HG02973 (cell line): ENCODE data around the gene VRK1.
"Not testable (repeated sequence)": the region's sequence is repeated elsewhere in the genome, so short reads cannot be mapped to it uniquely, and the experiment has no call there.

Experiments used
- ATAC-seq: cut with Tn5 transposase; IDR thresholded peaks from one replicate; pipeline ENCODE4 v1.9.1; 2021; ENCODE audit warnings: moderate library complexity; ENCODE audit not compliant: unreplicated experiment

Gene VRK1, protein sequence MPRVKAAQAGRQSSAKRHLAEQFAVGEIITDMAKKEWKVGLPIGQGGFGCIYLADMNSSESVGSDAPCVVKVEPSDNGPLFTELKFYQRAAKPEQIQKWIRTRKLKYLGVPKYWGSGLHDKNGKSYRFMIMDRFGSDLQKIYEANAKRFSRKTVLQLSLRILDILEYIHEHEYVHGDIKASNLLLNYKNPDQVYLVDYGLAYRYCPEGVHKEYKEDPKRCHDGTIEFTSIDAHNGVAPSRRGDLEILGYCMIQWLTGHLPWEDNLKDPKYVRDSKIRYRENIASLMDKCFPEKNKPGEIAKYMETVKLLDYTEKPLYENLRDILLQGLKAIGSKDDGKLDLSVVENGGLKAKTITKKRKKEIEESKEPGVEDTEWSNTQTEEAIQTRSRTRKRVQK

DNA sequence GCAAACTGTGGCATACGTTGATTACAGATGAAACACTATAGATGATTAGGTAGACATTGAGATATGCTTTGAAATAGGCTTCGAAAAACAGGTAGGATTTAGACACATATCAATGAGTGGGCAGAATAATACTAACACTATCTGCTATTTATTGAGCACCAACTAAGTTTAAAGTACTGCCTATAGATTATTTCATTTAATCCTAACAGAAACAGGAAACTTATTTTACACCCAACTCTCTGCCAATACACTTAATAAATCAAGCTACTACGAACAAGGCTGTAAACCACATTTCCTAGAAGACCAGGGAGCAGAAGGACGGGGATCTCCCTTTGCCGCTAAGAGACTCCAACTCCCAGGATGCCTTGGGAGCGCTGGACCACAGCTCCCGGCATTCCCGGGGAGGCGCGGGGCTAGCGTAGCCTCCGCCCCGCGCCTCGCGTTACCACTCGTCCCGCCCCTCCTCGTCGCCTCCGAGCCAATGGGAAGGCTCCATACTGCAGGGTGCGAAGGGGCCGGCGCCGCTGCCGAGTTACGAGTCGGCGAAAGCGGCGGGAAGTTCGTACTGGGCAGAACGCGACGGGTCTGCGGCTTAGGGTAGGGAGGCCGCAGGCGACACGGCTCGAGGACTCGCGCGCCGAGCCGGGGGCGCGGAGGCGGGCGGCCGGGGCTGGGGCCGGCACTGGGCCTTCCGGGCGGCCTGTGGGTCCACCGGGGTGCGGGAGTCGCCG lies at the start of gene VRK1:
Gene VRK1, plus strand, starts transcription at position 532 of the 731 bp plus-strand sequence. CDS start 36,090 bp downstream, outside the sequence.
- peak; percentile 97 for ATAC-seq

DNA sequence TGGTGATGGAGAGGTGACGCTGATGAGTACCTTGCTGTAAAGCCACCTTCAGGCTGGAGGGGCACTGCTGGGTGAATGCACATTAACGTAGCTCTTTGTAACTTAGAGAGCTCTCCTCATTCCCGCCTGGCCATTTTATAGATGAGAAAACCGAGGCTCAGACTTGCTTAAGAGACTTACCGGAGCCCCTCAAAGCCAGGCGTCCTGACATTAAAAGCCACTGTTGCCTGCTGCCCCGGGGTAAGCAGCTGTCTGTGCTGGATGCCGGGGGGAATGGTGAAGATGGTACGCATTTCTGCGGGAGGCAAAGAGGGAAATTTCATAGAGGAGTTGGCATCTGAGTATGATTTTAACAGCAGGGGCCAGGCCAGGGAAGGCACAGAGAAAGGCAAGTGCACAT lies 49.6 kb upstream of the VRK1 start:
- no peak for ATAC-seq

GRCh38 chr14:96748362-96748761 lies 48.8 kb upstream of the VRK1 start:
- no peak for ATAC-seq

DNA sequence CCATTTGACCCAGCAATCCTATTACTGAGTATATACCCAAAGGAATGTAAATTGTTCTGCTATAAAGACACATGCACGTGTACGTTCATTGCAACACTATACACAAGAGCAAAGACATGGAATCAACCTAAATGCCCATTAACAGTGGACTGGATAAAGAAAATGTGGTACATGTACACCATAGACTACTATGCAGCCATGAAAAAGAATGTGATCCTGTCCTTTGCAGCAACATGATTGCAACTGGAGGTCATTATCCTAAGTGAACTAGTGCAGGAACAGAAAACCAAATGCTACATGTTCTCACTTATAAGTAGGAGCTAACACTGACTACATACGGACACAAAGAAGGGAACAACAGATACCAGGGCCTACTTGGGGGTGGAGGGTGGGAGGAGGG lies 45.7 kb upstream of the VRK1 start:
- no peak for ATAC-seq

- ATAC-seq: no peak
Measured at GRCh38 chr14:96752125-96752524, 45.1 kb upstream of the VRK1 start.

- no peak for ATAC-seq
Measured at GRCh38 chr14:96752594-96752993, 44.6 kb upstream of the VRK1 start.

DNA sequence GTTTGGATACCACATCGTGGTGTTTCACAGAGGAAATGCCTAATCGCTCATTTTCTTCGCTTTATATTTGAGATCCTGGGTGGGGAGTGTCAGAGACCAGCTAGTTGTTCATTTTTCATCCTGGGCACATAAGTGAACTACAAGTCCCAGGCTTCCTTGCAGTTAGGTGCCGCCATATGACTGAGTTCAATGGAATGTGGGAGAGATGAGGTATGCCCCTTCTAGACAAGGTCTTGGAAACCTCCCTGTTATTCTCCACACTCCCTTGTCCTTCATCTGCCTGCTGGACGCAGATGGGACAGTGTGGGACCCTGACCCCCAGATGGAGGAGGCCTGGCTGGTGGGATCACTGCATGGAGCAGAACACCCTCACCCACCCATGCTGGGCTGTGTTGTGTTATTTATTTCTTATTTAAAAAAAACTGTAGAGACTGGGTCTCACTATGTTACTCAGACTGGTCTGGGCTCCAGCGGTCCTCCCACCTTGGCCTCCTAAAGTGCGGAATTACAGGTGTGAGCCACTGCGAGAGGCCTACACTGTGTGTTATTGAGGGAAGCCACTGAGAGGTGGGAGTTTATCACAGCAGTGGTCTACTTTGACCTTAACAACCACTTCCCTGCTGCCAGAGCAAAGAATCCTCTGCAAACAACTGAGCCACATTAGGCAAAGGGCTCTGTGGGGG lies 42.9 kb upstream of the VRK1 start:
- no peak for ATAC-seq

DNA sequence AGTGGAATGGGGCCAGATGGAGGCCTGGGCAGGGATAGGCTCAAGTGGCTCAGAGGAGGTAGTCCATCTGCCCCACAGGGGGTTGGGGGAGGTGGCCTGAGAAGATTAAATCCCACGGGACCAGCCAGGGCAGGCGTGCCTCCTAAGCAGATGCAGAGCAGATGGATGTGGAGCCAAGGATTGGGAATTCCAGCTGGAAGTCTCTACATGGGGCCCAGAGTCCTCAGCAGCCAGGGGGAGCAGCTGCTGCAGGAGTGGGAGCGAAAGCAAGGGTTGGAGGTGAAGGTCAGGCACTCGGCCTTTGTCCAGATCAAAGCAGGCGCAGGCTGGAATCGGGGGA lies 42.4 kb upstream of the VRK1 start:
- no peak for ATAC-seq

- ATAC-seq: no peak
Measured at GRCh38 chr14:96756745-96757144, 40.4 kb upstream of the VRK1 start.

DNA sequence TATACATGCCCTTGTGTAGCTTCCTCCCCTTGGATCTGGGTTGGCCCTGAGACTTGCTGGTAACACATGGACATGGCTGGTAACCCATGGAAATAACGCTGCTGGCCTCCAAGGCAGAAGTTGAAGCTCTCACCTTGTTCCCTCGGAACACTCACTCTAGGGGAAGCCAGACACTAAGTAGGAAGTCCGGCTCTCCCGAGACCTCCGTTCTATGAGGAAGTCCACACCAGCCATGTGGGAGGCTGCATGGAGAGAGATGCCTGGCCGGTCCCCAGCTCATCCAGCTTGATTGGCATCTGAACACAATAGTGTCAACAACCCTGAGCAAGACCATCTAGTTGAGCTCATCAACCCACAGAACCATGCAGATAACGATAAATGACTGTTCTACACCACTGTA lies 39.7 kb upstream of the VRK1 start:
- ATAC-seq: no peak

GRCh38 chr14:96761066-96761465 lies 36.1 kb upstream of the VRK1 start:
- no peak for ATAC-seq

- peak; percentile 100 for ATAC-seq
Measured at GRCh38 chr14:96762650-96763049, 34.5 kb upstream of the VRK1 start.

DNA sequence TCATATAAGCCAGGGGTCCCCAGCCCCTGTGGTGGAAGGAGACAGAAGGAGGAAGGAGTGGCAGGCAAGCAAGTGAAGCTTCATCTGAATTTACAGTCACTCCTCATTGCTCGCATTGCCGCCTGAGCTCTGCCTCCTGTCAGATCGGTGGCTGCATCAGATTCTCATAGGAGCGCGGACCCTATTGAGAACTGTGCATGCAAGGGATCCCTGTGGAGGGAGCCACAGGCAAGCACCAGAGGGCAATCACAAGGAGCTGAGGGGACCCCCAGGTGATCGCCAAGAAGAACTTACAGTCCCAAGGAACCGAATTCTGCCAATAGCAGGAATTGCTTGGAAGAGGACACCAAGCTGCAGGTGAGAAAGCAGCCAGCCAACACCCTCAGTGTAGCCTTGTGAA lies 33.2 kb upstream of the VRK1 start:
- no peak for ATAC-seq

DNA sequence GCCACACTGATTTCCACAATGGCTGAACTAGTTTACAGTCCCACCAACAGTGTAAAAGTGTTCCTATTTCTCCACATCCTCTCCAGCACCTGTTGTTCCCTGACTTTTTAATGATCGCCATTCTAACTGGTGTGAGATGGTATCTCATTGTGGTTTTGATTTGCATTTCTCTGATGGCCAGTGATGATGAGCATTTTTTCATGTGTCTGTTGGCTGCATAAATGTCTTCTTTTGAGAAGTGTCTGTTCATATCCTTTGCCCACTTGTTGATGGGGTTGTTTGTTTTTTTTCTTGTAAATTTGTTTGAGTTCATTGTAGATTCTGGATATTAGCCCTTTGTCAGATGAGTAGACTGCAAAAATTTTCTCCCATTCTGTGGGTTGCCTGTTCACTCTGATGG lies 32.0 kb upstream of the VRK1 start:
- ATAC-seq: not testable (repeated sequence)

DNA sequence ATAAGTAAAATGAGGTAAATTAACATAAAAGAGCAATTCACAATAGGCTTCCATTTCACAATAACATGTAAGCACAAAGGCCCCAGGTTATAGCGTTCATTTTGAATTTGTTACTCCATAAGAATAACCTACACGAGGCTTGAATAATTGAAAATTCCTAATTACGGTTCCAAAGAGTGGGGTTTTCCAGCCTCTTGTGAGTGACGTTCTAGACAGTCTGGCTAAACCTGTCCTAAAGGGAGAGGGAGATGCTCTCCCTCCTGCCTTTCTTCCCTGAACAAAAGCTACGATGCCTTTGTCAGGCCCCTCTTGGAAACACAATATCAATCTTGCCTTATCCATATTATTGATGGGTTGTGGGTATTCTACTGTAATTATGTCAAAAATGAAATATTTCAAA lies 24.3 kb upstream of the VRK1 start:
- ATAC-seq: no peak

DNA sequence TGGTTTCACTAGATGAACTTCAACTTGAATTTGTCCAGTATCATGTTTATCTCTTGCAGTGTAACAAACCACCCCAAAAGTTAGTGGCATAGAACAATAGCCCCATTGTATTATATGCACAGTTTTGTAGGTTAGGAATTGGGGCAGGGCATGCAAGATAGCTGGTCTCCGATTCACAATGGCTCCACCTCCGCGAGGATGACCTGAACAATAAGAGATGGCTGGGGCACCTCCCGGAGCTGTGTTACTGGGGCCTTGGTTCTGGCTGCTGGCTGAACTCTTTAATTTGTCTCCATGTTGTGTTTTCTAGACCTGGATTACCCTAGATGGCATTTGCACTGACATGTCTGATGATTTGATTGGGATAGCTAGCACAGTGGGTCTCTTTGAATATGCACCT lies 20.4 kb upstream of the VRK1 start:
- no peak for ATAC-seq

DNA sequence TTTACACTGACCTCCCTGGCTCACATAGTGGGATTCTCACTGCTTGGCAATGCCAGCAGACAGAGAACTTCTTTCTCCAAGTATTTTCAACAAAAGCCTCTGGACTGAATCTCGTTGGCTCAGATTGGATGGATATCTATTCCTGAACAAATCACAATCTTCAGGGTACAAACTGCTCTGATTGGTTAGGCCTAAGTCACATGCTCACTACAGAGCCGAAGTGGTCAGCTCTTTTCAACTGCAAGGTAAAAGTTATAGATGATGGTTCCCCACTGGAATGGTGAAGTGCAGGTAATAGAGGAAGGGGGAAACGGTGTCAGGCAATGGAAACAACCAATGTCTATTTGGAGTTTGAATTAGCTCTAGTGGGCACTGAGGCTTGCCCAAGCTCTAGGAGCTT lies 16.7 kb upstream of the VRK1 start:
- ATAC-seq: no peak

GRCh38 chr14:96781371-96781770 lies 15.8 kb upstream of the VRK1 start:
- ATAC-seq: no peak

GRCh38 chr14:96782436-96782835 lies 14.7 kb upstream of the VRK1 start:
- no peak for ATAC-seq

GRCh38 chr14:96783043-96783914 lies 13.9 kb upstream of the VRK1 start:
- no peak for ATAC-seq

DNA sequence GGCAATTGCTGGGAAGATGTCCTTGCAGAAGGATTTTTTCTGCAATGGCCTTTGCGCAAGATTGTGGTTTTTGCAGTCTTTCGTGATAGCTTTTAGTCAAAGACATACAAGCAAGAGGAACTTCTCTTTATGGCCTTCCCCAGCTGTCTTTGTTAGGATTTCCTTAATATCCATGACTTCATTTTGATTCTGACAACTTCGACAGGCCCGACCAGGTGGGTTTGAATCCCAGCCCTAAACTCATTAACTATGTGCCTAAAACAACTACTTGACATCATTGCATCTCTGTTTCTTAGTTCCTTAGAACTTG lies 13.3 kb upstream of the VRK1 start:
- ATAC-seq: no peak
